Stimulated activated CD4-positive, alpha-beta T cell treated with anti-CD3 and anti-CD28 coated beads, Interleukin-4, amount 100 ng/mL, for 1 hour (primary cell): Measurements from ENCODE around the gene HOXD13.

ENCODE experiments used
- DNase-seq: peaks from one replicate; pipeline ENCODE4 v3.0.0-alpha.2; 2020

HOXD13 gene

DNA sequence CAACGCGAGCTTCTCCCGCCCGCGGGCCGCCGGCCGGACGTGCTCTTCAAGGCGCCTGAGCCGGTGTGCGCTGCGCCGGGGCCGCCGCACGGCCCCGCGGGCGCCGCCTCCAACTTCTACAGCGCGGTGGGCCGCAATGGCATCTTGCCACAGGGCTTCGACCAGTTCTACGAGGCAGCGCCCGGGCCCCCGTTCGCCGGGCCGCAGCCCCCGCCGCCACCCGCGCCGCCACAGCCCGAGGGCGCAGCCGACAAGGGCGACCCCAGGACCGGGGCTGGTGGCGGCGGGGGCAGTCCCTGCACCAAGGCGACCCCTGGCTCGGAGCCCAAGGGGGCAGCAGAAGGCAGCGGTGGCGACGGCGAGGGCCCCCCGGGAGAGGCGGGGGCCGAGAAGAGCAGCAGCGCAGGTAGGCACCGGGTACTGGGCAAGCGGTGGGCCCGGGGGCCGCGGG lies 15.2 kb downstream of the HOXD13 start:
- DNase-seq: no peak

DNA sequence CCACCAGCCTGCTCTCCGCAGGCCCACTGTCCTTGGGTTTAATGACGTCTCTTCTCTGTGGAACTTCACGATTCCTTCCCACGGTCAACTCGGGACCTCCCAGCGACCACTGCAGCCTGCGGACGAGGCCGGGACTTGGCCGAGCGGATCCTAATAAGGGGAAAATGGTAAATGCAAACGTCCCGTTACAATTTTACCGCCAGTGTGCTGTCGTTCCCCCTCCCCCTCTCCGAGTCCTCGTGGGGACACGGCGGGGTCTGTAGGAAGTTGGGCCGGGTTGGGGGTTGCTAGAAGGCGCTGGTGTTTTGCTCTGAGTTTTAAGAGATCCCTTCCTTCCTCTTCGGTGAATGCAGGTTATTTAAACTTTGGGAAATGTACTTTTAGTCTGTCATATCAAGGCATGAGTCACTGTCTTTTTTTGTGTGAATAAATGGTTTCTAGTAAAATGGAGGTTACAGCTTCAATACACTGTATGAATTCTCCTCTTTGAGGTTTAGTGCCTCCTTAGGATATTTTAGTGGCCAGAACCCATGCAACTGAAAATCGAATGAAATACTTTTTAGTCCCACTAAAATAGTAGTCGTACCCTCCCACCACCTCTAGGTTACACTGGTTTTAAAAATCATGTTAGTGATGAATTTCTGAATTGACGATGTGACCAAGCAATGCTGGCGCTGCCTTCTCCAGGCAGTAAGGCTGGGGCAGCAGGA lies 16.8 kb downstream of the HOXD13 start:
- DNase-seq: no peak

- no peak for DNase-seq
Observed at GRCh38 chr2:176109946-176110345, 17.4 kb downstream of the HOXD13 start.

DNA sequence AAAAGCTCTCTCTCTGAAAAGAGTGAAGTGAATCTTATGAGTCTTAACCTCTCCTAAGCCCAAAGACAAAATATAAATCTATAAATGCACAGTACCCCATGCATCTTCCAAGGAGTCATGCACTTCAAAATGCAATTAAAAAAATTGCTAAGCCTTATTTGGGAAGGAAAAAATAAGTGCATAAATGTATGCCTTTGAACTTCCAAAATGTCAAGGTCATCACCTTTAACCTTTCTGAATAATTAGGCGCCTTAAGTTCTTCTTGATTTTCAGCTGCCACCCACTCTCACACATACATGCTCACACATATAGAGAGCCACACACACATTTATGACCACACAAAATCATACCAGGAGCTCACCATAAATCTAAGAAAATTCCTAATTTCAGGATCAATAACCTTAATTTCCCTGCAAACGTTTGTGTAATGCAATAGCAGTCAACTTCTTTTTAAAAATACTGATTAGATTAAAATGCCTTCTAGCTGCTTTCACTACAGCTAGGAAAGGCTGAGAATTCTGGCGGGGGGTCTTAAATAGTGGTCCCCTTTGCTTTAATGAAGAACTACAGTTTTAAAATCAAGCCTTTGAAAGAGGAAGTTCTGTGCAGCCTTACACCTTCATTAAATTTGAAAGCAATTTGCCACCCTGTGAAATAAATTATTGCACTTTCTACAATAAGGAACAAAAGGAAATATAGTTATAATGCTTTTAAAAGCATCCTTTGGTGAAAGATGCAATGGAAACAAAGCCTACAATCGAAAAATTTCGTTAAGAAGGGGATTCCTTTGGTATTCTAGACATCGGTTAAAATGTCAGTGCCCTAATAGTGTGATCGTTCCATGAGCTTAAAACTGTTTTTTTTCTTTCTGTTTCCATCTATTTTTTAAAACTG lies 18.1 kb downstream of the HOXD13 start:
- DNase-seq: no peak

DNA sequence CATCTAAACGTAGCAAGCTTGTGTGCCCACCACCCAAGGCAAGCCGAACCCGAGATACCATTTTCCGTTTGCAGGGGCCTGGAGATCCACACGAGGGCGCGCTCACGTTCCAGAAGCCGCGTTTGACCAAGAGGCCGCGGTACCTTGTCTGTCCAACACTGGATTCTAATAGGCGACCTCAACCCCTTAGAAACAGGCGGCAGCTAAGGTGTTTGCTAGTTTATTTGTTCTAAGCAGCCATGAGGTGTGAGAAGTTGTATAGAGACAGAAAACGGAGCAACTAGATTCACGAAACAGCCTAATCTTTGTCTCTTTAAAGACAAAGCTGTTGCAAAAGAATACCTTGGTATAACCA lies 18.8 kb downstream of the HOXD13 start:
- DNase-seq: no peak

DNA sequence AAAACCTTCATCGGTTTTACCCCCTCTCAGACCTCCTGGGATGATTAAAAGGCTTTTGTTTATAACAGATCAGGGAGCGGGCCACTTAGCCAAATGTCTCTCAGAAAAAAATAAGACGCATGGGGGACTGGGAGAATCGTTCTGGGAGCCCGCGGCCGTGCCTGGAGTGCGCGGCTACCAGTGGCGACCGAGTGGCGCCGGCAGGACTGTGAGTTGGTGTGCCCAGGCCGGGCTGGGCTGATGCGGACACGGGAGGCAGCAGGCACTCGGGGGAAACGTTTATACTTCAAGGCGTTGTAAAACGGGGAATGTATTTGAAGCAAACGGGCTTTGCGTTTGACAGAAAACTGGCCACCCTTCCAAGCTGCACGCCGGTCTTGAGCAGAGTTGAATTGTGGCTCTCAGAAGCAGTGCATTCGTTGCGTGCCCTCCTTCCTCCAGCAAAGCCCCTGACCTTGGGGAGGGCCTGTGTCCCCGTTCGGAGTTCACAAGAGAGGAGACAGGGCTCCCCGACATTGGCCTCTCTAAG lies 19.4 kb downstream of the HOXD13 start:
- DNase-seq: no peak

DNA sequence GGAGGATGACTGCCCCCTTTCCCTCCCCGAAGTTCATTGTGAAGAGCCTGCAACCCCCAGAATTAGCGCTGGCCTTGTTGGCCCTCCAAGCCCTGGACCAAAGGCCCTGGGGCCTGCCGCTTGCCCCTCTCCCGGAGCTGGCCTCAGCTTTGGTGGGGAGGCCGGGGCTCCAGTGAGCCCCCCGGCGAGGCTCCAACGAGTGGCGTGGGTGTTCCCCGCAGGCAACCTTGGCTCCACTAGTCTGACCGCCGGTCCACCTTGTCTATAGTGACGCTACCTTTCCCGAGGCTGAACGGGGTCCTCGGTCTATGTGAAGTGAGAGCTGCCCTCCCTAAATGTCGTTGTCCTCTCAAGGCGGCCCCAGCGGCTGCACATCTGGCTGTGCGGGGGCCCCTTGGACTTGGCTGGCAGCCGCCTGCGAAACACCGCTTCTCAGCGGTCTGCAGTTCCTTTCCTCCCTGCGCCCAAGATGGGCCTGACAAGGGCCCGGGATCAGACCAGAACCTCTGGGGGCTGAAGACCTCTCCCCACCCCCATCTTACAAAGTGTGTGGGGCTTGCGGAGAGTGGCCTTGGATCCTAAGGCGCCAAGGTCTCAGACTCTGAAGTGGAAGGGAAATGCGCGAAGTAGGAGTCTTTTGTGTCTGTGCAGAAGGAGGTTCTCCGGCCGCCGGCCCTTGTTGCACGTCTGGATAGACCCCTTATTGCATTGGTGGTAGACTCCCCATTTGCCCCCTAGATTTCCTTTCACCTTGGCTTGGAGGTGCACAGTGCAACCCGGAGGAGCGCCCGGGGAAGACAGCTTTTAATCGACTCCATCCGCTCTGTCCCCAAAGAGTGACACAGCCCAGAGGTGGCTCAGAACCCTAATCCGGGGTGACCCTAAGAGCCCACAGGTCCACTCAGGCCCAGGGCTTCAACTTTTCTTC lies 20.1 kb downstream of the HOXD13 start:
- DNase-seq: no peak

GRCh38 chr2:176114120-176114929 lies 21.8 kb downstream of the HOXD13 start:
- DNase-seq: no peak

DNA sequence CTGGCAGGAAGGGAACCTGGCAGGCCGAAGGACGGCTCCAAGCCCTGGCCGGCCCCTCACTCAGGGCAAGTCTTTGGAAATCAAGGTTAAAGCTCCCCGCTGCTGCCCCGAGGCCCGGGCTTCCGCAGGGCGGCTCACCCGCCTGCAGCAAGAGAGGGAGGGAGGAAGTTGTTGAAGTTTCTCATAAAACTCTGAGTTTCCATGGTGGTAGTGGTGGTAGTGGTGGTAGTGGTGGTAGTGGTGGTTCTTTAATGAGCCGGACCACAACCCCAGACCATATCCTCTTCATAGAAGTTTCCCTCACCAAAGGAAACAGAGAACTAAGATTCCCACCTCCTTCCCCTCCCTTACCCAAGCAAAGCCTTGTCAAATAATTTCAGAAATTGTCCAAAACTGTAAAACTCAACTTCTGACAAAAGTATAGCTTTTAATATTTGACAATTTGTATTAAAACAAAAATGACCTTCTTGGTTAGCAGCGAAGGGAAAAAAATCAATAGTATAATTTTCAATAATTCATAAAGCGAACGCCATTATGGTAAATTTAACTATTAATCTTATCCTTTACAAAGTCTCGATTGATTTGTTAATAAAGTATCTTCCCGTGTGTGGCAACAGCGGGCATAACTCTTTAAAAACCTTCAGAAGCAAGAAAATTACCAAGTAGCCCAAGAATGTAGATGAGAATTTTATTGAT lies 22.6 kb downstream of the HOXD13 start:
- DNase-seq: no peak

DNA sequence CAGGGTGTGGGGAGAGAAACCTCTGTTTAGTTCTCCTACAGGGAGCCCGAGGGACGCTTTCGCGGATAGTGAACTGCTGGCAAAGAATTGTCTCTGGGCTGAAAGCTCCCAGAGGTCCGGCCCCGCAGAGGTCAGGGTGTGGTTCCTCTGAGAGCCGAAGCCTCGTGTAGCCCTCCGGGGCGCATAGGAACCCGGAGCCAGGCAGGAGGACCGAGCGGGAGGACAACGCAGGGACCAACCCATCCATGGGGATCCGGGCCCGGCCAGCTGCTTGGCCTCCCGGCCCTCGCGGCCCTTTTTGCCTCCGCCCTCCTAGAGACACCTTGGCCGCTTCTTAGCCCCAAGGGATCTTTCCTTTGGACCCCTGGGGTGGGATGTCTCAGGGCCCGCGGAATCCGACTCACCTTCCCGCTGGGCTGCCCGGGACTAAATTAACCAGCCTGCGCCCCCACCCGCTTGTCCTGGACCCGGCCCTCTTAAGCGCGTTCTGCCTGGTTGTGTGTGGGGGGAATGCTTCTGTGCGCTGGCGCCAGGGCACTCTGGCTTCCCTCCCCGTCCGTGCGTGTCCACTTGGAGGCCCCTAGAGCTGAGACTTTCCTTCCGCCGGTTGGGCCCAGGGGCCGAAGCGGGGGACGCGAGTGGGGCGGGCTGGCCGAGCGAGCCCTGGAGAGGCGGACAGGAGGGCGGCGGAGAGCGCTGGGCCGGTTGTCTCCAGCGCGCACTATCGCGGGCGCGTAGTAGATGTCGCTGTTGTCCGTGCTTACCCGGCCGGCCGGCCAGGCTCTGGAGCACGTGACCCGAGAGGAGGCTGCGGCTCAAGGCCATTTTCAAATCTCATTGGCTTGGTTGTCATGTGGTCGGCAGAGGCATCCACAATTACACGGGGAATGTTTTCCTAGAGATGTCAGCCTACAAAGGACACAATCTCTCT lies 23.6 kb downstream of the HOXD13 start, which contains the start of gene HOXD10:
Gene HOXD10, plus strand, starts transcription at position 896 of the 931 bp plus-strand sequence. CDS start 56 bp downstream, outside the sequence.
- no peak for DNase-seq

- no peak for DNase-seq
Observed at GRCh38 chr2:176117162-176117822, 24.8 kb downstream of the HOXD13 start.

DNA sequence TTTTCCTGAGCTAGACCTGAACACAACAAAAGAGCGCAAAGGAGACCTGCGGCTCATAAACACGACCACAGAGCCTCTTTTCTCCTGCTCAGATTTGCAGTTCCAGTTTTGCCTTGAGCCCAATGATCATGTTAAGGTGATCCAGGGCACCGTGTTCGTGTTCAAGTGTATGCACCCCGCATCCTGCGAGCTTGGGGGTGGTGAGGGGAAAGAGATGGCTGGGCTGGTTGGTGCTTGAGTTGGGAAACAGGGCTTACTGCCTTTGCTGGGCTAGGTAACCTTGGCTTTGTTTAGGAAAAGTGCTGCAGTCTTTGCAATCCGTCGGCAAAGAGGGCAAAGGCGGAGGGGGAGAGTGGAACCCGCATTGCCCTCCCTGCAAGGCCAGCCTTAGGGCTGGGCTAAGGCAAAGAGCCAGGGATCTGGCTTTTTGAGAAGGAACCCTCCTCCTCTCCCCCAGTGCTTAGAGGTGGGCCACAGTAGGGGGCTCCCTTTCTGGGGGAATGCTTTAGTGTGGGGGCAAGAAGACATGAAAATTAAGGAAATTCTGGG lies 25.4 kb downstream of the HOXD13 start:
- DNase-seq: no peak

- no peak for DNase-seq
Observed at GRCh38 chr2:176118601-176119339, 26.2 kb downstream of the HOXD13 start.

GRCh38 chr2:176120364-176121189 lies 28.1 kb downstream of the HOXD13 start:
- no peak for DNase-seq

GRCh38 chr2:176121190-176122051 lies 28.9 kb downstream of the HOXD13 start:
- DNase-seq: no peak

DNA sequence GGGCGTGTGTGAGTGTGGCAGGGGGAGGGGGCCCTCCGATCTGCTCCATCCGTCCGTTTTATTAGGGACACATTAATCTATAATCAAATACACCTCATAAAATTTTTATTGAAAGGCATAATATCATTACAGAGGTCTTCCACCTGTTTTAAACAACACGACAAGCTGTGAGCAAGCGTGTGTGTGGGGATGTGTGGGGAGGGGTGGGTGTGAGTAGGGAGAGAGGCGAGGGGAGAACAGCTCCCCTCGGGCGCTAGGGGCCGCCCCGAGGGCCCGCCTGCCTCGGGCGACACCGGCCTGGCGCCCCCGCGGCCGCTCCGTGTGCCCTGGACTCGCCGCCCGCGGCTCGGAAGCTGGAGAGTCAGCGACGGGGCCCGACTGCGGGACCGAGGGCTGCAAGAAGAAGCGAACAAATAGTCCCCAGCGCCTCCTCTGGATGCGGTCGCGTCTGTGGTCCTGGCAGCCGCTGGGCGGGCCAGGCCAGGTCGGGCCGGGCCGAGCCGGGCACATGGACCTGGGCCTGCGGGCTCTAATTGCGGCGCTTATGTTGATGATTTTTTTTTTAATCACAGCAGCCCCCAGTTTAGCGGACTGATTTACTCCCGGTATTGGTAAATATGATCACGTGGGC lies 29.6 kb downstream of the HOXD13 start:
- no peak for DNase-seq
